Heart right ventricle (tissue), 16 donors: ENCODE results near the gene RPS5. TPM values are rescaled to one million over a fixed set of nuclear protein-coding genes. Genes with fewer than 3 reads are reported as not detected.
A peak's percentile ranks its signal among the peaks of the same experiment; 100 is the strongest.

ENCODE experiments used
- ATAC-seq, 8 donors: fragments of 200-7000 bp; cut with Tn5 transposase; one replicate each; pipeline ENCODE4 v1.9.1; 2020; ENCODE audit warnings: mild to moderate bottlenecking in 8 of 8, moderate library complexity in 8 of 8, moderate number of reproducible peaks in 1 of 8
- DNase-seq, 2 donors: peaks; one replicate each; pipeline ENCODE4 v3.0.0-alpha.2; 2020
- H3K27ac ChIP-seq, 10 donors: fragments of 200-600 bp; sonication (generic) in 2 of 10; one replicate each; pipeline versions ENCODE4 v1.5.0 to v1.8.0; 2020 to 2022; ENCODE audit warnings: mild to moderate bottlenecking in 3 of 10
- H3K27me3 ChIP-seq, 7 donors: fragments of 200-600 bp; one replicate each; pipeline ENCODE4 v1.8.0; 2021 to 2022; ENCODE audit warnings: mild to moderate bottlenecking in 2 of 7
- H3K36me3 ChIP-seq, 9 donors: fragments of 200-600 bp; sonication (generic) in 1 of 9; one replicate each; pipeline versions ENCODE4 v1.5.0 to v1.8.0; 2020 to 2022; ENCODE audit warnings: mild to moderate bottlenecking in 2 of 9
- H3K4me1 ChIP-seq, 9 donors: fragments of 200-600 bp; sonication (generic) in 1 of 9; one replicate each; pipeline versions ENCODE4 v1.5.0 to v1.8.0; 2020 to 2022; ENCODE audit warnings: mild to moderate bottlenecking in 4 of 9
- H3K4me3 ChIP-seq, 10 donors: fragments of 200-600 bp; sonication (generic) in 2 of 10; one replicate each; pipeline versions ENCODE4 v1.5.0 to v1.8.0; 2020 to 2022; ENCODE audit warnings: mild to moderate bottlenecking in 7 of 10, moderate library complexity in 2 of 10
- H3K9me3 ChIP-seq, 11 donors: fragments of 200-600 bp in 10 of 11; sonication (generic) in 2 of 11; one replicate each; pipeline versions ENCODE4 v1.5.0 to v1.8.0; 2013 to 2022; ENCODE audit warnings: mild to moderate bottlenecking in 2 of 11, control low read depth in 1 of 11, moderate library complexity in 1 of 11
- WGBS, 2 donors: extraction: QIAGEN DNeasy Blood & Tissue Kit; methylation state at CpG; one replicate each; pipeline ENCODE4 v1.1.7; 2013; ENCODE audit warnings: inconsistent platforms in 1 of 2; 5-methylcytosine and 5-hydroxymethylcytosine counted together
- intact Hi-C, 10 donors: fragments of 100-400 bp; cut with DNase I; formaldehyde crosslinking; loops; one replicate each; pipeline versions ENCODE4 v1.11.1 to v1.14.2; 2022
- polyA plus RNA-seq, 2 donors: library from polyadenylated mRNA; stranded (reverse); fragments of 200-250 nt; gene quantifications; one replicate each; pipeline ENCODE4 v1.2.3, GENCODE V29; 2013
- total RNA-seq, 10 donors: library from RNA; stranded (reverse); fragmentation: NEBNext Ultra II Directional in 3 of 10; extraction: Animal tissue kit (Norgen Biotek cat#: 25700) in 3 of 10; gene quantifications; one replicate each; pipeline versions ENCODE4 v1.2.1 to v1.2.4, GENCODE V29; 2021 to 2023
- TF ChIP-seq, protein P1 (sequence below), 9 donors: fragments of 200-600 bp; sonication (generic) in 2 of 9; IDR thresholded peaks; one replicate each; pipeline versions ENCODE4 v1.5.0 to v1.8.0; 2021 to 2022; ENCODE audit warnings: antibody characterized with exemption in 9 of 9, mild to moderate bottlenecking in 5 of 9, moderate library complexity in 1 of 9
- donor health status: Arrhythmogenic right ventricular cardiomyopathy.
- donor health status: ischemic (EF 13 %, LVEDD 7.1; RV severe dilation, severe dysfunction).
- donor health status: healthy with polysubstance abuse.
- donor health status: DM: no; HTN: yes; CAD: no.
- donor health status: DM: no; HTN: no; CAD: no.
- donor health status: ischemic (EF 25% LVEDD 6.9; RV normal size, moderate dysfunction).
- donor health status: ischemic (EF 25% LVEDD 5.7; RV mildly dilated, moderate dysfunction).
- donor health status: healthy.
- donor health status: DM: yes; HTN: yes; CAD: no.
- donor health status: Ischemic cardiomyopathy.
- donor health status: ischemic (EF 35%, LVEDD 5.7; RV mildly dilated, moderate dysfunction).
- donor health status: nonischemic (EF 11% LVEDD 7.7; RV severe dilation, severe dysfunction).
- donor health status: DM: yes; HTN: yes; CAD: no.
- donor health status: PGD.
- donor health status: ischemic (EF 29% LVEDD 5.4; RV normal size, mild dysfunction).
- donor health status: nonischemic (EF 23%, LVEDD 6.1; RV moderate dilation, normal function).

Gene RPS5
- total and polyA plus RNA-seq, 12 donors, result 360 to 2,053 (median 425) TPM

DNA sequence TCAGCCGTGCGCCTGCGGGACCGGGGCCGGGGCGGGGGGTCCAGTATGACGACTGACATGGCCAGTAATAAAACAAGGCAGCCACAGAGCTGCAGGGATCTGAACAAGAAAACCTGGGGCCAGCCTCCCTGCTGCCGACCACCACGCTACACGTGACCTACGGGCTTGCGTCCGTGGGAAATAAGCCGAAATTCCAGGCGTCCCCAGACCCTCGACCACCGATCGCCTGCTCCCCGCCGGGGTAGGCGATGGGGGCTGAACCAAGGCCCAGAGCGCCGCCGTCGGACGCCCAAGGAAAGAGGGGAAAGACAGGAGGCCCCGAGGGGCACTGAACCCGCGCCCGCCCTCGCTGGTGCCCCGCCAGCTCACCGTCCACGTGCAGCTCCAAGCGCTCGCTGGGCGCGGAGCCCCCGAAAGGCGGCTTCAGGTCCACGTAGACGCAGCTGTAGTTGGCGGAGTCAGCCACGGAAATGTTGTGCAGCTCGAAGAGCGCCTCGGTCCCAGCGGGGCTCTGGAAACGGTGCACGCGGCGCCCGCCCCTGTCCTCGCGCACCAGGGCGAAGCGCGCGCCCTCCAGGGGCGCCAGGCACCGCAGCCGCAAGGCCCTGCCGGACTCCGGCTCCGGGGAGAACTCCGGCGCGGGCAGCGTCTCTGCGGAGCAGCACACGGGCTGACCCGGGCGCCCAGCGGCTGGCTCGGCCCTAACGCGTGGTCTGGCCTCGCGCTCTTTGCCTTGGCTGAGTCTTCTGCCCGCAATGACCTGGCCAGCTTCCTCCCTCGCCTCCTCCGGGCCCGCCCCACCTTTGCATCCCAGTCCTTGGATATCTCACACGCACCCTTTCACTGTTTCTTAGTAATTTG lies 36.8 kb upstream of the RPS5 start:
- peak in 2 of 8 donors; percentile 32 to 45 for ATAC-seq
- Histone ChIP-seq H3K27me3 (peaks cover 6 to 91% (median 64%) of the 10 kb centered on the region in 7 donors), H3K4me3 (peak overlapping the region in 9 of 10 donors; percentile 15 to 48 (median 27)), H3K36me3 (peaks cover 0 to 4% (median 0%) of the 10 kb centered on the region in 9 donors), H3K9me3 (no peaks in the 10 kb centered on the region), H3K4me1 (peaks cover 4 to 32% (median 18%) of the 10 kb centered on the region in 9 donors), H3K27ac (no peak overlapping the region)
- TF ChIP-seq, protein P1, sequence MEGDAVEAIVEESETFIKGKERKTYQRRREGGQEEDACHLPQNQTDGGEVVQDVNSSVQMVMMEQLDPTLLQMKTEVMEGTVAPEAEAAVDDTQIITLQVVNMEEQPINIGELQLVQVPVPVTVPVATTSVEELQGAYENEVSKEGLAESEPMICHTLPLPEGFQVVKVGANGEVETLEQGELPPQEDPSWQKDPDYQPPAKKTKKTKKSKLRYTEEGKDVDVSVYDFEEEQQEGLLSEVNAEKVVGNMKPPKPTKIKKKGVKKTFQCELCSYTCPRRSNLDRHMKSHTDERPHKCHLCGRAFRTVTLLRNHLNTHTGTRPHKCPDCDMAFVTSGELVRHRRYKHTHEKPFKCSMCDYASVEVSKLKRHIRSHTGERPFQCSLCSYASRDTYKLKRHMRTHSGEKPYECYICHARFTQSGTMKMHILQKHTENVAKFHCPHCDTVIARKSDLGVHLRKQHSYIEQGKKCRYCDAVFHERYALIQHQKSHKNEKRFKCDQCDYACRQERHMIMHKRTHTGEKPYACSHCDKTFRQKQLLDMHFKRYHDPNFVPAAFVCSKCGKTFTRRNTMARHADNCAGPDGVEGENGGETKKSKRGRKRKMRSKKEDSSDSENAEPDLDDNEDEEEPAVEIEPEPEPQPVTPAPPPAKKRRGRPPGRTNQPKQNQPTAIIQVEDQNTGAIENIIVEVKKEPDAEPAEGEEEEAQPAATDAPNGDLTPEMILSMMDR (IDR thresholded peaks at IDR 0.05), result peak in 3 of 9 donors; percentile 21 to 32 (median 22)
- WGBS, 2 donors, result 7 to 14% methylated on average over 80 to 84 of the region's 84 CpGs
- no peak for DNase-seq
- intact Hi-C loops, result no loop called here

DNA sequence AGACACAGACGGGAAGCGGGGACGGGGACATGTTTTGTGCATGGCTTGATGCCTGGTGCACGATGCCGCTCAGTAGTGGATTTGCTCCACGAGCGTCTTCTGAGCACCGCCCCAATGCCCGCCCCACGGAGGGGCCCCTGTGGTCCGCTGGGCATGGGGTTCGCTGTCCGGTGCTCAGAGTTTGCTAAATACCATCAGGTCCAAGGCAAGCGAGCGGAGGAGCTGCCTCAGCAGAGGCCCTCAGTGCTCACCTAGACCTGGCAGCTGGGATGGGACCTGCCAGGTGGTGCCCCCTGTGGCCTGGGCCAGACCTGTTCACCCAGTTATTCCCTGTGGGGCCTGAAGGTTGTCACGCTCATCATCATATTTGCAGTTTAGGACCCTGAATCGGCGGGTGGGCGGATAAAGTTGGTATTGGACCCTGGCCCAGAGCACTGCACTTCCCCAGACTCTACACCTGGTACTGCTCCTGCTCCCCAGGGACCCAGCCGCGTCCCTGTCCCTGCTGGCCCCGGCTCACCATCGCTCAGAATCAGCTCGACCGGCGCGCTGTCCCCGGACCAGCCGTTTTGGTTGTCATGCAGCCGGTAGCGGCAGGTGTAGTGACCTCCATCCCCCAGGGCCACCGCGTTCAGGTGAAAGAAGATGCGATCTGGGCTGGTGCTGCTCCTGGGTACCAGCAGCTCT lies 36.1 kb upstream of the RPS5 start:
- peaks cover 4 to 36% (median 23%) of the 10 kb centered on the region in 9 donors for H3K4me1 ChIP-seq
- H3K36me3 ChIP-seq, result peaks cover 0 to 4% (median 0%) of the 10 kb centered on the region in 9 donors
- H3K27ac ChIP-seq, result no peak overlapping the region
- no peaks in the 10 kb centered on the region for H3K9me3 ChIP-seq
- DNase-seq (no peak), ATAC-seq (no peak)
- intact Hi-C loops, result no loop called here
- peaks cover 6 to 87% (median 63%) of the 10 kb centered on the region in 7 donors for H3K27me3 ChIP-seq
- H3K4me3 ChIP-seq, result peak overlapping the region in 5 of 10 donors; percentile 16 to 48 (median 27)
- TF ChIP-seq, protein P1 (IDR thresholded peaks at IDR 0.05), result no peak
- WGBS, 2 donors, result 56 to 60% methylated on average over 34 of the region's 34 CpGs

DNA sequence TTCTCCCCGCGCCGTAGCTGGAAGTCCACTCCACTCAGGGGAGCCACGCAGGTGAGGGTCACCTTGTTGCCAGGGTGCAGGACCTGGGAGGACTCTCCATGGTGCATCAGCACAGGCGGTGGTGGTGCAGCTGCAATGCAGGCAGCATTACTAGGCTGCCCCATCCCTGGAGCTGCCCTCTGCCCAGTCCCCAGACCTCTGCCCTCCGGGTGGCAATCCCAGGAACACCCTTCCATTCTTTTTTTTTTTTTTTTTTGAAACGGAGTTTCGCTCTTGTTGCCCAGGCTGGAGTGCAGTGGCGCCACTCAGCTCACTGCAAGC lies 35.6 kb upstream of the RPS5 start:
- TF ChIP-seq, protein P1 (IDR thresholded peaks at IDR 0.05), result no peak
- Histone ChIP-seq H3K4me3 (no peak overlapping the region), H3K9me3 (no peaks in the 10 kb centered on the region), H3K4me1 (peaks cover 8 to 41% (median 28%) of the 10 kb centered on the region in 9 donors), H3K27me3 (peaks cover 6 to 85% (median 65%) of the 10 kb centered on the region in 7 donors), H3K27ac (no peak overlapping the region), H3K36me3 (peaks cover 0 to 4% (median 0%) of the 10 kb centered on the region in 9 donors)
- WGBS, 2 donors, result 85% methylated on average over 9 of the region's 9 CpGs
- DNase-seq (no peak), ATAC-seq (no peak)
- intact Hi-C loops, result no loop called here

DNA sequence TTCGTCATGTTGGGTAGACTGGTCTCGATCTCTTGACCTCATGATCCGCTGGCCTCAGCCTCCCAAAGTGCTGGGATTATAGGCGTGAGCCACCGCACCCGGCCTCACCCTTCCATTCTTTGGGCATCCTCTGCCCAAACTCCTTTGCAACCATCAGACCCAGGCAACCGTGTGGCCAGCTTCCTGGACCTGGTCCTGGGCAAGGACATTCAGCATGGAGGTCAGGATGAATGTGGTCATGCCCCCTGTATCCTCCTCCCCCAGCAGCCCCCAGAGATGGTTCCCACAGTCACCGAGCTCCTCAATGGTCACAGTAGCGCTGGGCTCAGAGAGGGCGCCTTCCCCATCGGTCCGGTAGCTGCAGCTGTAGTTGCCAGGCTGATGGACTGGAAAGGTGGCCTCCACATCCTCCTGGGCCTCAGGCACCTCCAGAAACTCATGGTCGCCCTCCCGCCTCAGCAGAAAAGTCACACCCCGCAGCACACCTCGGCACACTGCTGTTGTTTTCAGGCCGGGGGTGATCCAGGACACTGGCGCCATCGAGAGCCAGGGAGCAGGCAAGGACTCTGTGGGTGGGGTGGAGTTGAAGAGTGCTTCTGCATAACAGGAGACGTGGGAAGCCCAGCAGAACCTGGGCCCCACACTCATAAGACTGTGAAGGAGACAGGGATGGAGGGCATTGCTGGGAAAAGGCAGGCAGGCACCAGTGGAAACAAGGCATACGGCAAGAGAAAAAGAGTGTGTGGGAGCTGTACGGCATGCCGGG lies 34.9 kb upstream of the RPS5 start:
- no peak overlapping the region for H3K27ac ChIP-seq
- no peak for ATAC-seq
- no peaks in the 10 kb centered on the region for H3K9me3 ChIP-seq
- TF ChIP-seq, protein P1 (IDR thresholded peaks at IDR 0.05), result no peak
- 84 to 85% methylated on average over 23 of the region's 23 CpGs for WGBS, 2 donors
- peaks cover 0 to 4% (median 0%) of the 10 kb centered on the region in 9 donors for H3K36me3 ChIP-seq
- H3K4me1 ChIP-seq, result peaks cover 8 to 43% (median 35%) of the 10 kb centered on the region in 9 donors
- DNase-seq, result no peak
- H3K27me3 ChIP-seq, result peaks cover 6 to 85% (median 68%) of the 10 kb centered on the region in 7 donors
- H3K4me3 ChIP-seq, result no peak overlapping the region
- intact Hi-C loops, result no loop called here
